OCI-LY1 (cell line): ENCODE results near the gene SDC4.

Experiments
- H2AFZ ChIP-seq: fragments of 200-600 bp; sonication (generic), shearing (Covaris generic); 2 replicates; pipeline ENCODE4 v1.6.0; 2014; ENCODE audit warnings: antibody characterized with exemption, mild to moderate bottlenecking, low read length
- H3F3A ChIP-seq: fragments of 200-600 bp; sonication (generic), shearing (Covaris generic); 2 replicates; pipeline ENCODE4 v1.6.0; 2014; ENCODE audit warnings: mild to moderate bottlenecking, antibody characterized with exemption, low read length, moderate library complexity; ENCODE audit not compliant: insufficient read depth
- H3K27ac ChIP-seq: fragments of 200-600 bp; sonication (generic); 2 replicates; pipeline ENCODE4 v1.5.1; 2014; ENCODE audit warnings: low read length, mixed run types, mild to moderate bottlenecking, low read depth; ENCODE audit not compliant: poor library complexity, severe bottlenecking
- H3K27me3 ChIP-seq: fragments of 200-600 bp; sonication (generic); 2 replicates; pipeline ENCODE4 v1.6.0; 2014; ENCODE audit warnings: antibody characterized with exemption, mild to moderate bottlenecking, low read length, moderate library complexity; ENCODE audit not compliant: insufficient read depth
- H3K36me3 ChIP-seq: fragments of 200-600 bp; sonication (generic); 2 replicates; pipeline ENCODE4 v1.6.1; 2014; ENCODE audit warnings: mild to moderate bottlenecking, antibody characterized with exemption, low read length, moderate library complexity, mixed read lengths; ENCODE audit not compliant: insufficient read depth
- H3K4me1 ChIP-seq: fragments of 200-600 bp; sonication (generic); 2 replicates; pipeline ENCODE4 v1.5.1; 2014; ENCODE audit warnings: mild to moderate bottlenecking, low read length, moderate library complexity; ENCODE audit not compliant: insufficient read depth, severe bottlenecking
- H3K4me2 ChIP-seq: fragments of 200-600 bp; sonication (generic), shearing (Covaris generic); 2 replicates; pipeline ENCODE4 v1.6.1; 2014; ENCODE audit warnings: low read length
- H3K4me3 ChIP-seq: fragments of 200-600 bp; sonication (generic); 2 replicates; pipeline ENCODE4 v1.5.1; 2014; ENCODE audit warnings: low read length, low read depth, mild to moderate bottlenecking, mixed read lengths; ENCODE audit not compliant: poor library complexity, severe bottlenecking
- H3K79me2 ChIP-seq: fragments of 200-600 bp; shearing (Covaris generic); 2 replicates; pipeline ENCODE4 v1.6.1; 2016; ENCODE audit warnings: mixed run types, low read length, mixed read lengths; ENCODE audit not compliant: insufficient read depth
- H3K9ac ChIP-seq: fragments of 200-600 bp; sonication (generic), shearing (Covaris generic); 2 replicates; pipeline ENCODE4 v1.6.1; 2014; ENCODE audit warnings: mild to moderate bottlenecking, low read length, mixed read lengths
- H3K9me2 ChIP-seq: fragments of 200-600 bp; sonication (generic), shearing (Covaris generic); 2 replicates; pipeline ENCODE4 v1.6.1; 2014; ENCODE audit warnings: low read depth, mild to moderate bottlenecking, low read length, mixed read lengths
- H3K9me3 ChIP-seq: fragments of 200-600 bp; shearing (Covaris generic); 2 replicates; pipeline ENCODE4 v1.6.1; 2014; ENCODE audit warnings: low read length, mixed read lengths
- H4K20me1 ChIP-seq: fragments of 200-600 bp; sonication (generic), shearing (Covaris generic); 2 replicates; pipeline ENCODE4 v1.6.0; 2016; ENCODE audit warnings: mild to moderate bottlenecking, low read length; ENCODE audit not compliant: insufficient read depth
- CTCF ChIP-seq: fragments of 200-600 bp; sonication (generic), shearing (Covaris generic); IDR thresholded peaks from 2 replicates; pipeline ENCODE4 v1.5.1; 2017; ENCODE audit warnings: mild to moderate bottlenecking, antibody characterized with exemption, low read length, moderate library complexity, mixed read lengths
- EZH2 ChIP-seq: fragments of 200-600 bp; sonication (generic), shearing (Covaris generic); IDR thresholded peaks from 2 replicates; pipeline ENCODE4 v1.8.0; 2017; ENCODE audit warnings: borderline replicate concordance, mixed run types, mild to moderate bottlenecking, antibody characterized with exemption, low read length, moderate library complexity, mixed read lengths

The SDC4 gene

GRCh38 chr20:45362804-45363610, 14.8 kb upstream of the SDC4 start, which contains the start of gene SYS1:
Gene SYS1, plus strand, starts transcription at chr20:45363156. Its CDS starts 376 bp downstream, at chr20:45363532.
- peaks cover 25% of the 10 kb centered on the region for H3K4me1 ChIP-seq
- peak within 1 kb of the TSS; percentile 57 for H3K27ac ChIP-seq
- no peaks in the 10 kb centered on the region for H3K9me3 ChIP-seq
- H3K4me3 ChIP-seq, result peak within 1 kb of the TSS; percentile 76
- no peaks in the 10 kb centered on the region for H3K79me2 ChIP-seq
- H3K36me3 ChIP-seq, result peaks cover 24% of the 10 kb centered on the region
- no peaks in the 10 kb centered on the region for H4K20me1 ChIP-seq
- peak within 1 kb of the TSS; percentile 81 for H3K9ac ChIP-seq
- H3K27me3 ChIP-seq, result no peaks in the 10 kb centered on the region
- no peaks in the 10 kb centered on the region for H3K9me2 ChIP-seq
- TF ChIP-seq EZH2, result no peak
- TF ChIP-seq CTCF, result peak; percentile 82
- peak within 1 kb of the TSS; percentile 70 for H3K4me2 ChIP-seq
- H2AFZ ChIP-seq, result no peak within 1 kb of the TSS
- 0 out of 2 replicates have a peak, but pooled peaks cover 4% of the 10 kb centered on the region for H3F3A ChIP-seq

GRCh38 chr20:45361793-45362192, 13.6 kb upstream of the SDC4 start:
- H3K4me3 ChIP-seq, result no peak overlapping the region
- H3K79me2 ChIP-seq, result no peaks in the 10 kb centered on the region
- H4K20me1 ChIP-seq, result no peaks in the 10 kb centered on the region
- H2AFZ ChIP-seq, result no peak overlapping the region
- H3K4me2 ChIP-seq, result no peak overlapping the region
- H3K4me1 ChIP-seq, result peaks cover 14% of the 10 kb centered on the region
- H3K9me2 ChIP-seq, result no peaks in the 10 kb centered on the region
- no peak overlapping the region for H3K9ac ChIP-seq
- H3K9me3 ChIP-seq, result no peaks in the 10 kb centered on the region
- TF ChIP-seq EZH2, result no peak
- no peak for TF ChIP-seq CTCF
- H3F3A ChIP-seq, result no peaks in the 10 kb centered on the region
- peaks cover 14% of the 10 kb centered on the region for H3K36me3 ChIP-seq
- no peak overlapping the region for H3K27ac ChIP-seq
- H3K27me3 ChIP-seq, result no peaks in the 10 kb centered on the region

GRCh38 chr20:45359406-45360148, 11.4 kb upstream of the SDC4 start:
- Histone ChIP-seq H3K4me3 (no peak overlapping the region), H3K79me2 (no peaks in the 10 kb centered on the region), H3K27ac (no peak overlapping the region), H3K27me3 (no peaks in the 10 kb centered on the region), H3K36me3 (no peaks in the 10 kb centered on the region), H3K4me1 (peaks cover 14% of the 10 kb centered on the region), H3K9me3 (no peaks in the 10 kb centered on the region), H2AFZ (no peak overlapping the region), H4K20me1 (no peaks in the 10 kb centered on the region), H3F3A (no peaks in the 10 kb centered on the region), H3K4me2 (no peak overlapping the region), H3K9ac (no peak overlapping the region), H3K9me2 (no peaks in the 10 kb centered on the region)
- no peak for TF ChIP-seq CTCF
- TF ChIP-seq EZH2, result no peak
